Measurements from ENCODE around the gene HAUS7. TPM values are rescaled to one million over a fixed set of nuclear protein-coding genes. Genes with fewer than 3 reads are reported as not detected.

HAUS7 gene
- total RNA-seq: 6.9 and 12.3 TPM in 2 replicates

DNA sequence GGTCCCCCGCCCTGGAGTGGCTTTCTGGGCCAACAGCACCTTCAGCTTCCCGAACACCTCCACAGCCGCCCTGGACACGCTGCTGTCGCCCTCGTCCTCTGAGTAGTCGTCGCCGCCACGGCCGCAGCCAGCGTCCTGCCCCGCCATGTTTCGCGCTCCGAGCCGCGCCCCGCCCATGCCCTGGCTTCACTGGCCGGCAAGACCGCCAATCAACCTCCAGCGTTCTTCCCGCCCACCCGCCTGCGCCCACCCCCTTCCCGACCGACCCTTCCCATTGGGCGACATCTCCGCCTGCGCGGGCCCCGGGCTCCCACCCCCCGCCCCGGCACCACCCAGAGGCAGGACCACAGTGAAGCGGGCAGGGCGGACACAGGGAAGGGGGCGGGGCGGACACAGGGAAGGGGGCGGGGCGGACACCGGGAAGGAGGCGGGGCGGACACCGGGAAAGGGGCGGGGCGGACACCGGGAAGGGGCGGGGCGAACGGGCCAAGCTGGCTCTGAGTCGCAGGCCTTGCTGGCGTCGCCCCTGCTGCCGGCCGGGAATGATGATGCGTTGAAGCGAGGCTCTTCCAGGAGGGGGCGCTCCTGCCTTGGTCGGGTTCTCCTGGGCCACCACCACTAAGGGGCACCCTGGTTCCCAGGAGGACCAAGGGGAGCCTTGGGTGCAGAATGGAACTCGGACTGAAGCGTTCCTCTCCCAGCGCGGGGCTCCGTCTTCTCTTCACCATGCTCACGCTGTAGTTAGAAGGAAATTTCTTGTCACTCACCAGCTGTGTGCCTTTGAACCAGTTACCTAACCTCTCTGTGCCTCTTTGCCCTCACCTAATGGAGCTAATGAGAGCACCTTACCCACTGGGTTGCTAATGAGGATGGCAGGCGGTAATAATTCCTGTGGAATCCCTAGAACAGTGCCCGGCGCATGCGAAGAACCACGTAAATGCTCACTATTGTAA, at the start of gene HAUS7:
HAUS7 (minus strand) TSS at position 166 of the 953 bp plus-strand sequence; CDS start at position 147, 19 bp downstream.

DNA sequence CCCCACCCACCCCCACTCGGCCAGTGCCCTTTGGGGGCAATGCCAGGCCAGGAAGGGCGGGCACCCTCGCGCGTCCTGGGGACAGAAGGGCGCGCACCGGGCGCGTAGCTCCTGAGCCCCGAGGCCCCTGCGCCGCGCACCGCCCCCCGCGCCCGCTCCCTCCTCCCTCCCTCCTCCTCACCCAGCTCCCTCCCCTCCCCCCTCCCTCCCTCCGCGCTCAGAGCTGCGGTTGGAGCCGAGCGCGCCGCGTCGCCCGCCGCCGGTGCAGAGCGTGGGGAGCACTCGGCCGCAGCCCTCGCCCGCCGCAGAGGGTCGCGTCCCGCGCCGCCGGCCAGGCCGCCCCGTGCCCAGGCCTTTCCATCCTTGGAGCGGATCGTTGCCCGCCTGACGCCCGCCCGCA, 47.0 kb upstream of the HAUS7 start, which contains the start of gene ATP2B3:
ATP2B3 (plus strand) TSS at position 220 of the 400 bp plus-strand sequence. CDS start 18,606 bp downstream, outside the sequence.

DNA sequence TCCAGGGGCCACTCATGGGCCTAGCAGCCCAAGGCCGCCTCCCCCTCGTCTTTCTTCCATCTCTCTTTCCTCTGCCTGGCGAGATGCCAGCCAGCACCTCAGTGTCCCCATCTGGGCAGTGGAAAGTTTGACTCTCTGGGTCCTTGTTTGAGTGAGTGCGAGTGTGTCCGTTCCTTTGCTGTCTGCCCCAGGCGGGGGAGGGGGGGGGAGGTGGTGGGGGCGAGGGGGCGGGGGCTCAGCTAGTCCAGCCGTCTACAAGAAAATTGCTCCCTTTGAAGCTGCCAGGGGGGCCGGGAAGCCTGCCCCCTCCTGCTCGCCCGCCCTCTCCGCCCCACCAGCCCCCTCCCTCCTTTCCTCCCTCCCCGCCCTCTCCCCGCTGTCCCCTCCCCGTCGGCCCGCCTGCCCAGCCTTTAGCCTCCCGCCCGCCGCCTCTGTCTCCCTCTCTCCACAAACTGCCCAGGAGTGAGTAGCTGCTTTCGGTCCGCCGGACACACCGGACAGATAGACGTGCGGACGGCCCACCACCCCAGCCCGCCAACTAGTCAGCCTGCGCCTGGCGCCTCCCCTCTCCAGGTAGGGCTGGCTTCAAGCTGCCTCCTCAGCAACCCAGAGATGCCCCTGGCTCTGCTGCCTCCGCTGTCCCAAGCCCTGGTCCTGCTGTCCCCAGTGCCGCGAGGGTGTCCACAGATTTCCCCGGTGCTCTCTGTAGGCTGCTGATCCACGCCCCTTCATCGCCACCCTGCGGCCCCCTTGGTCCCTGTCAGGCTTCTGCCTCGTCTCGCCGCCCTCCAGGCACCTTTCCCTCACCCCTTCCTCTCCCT, 24.4 kb upstream of the HAUS7 start, which contains the start of gene BGN:
BGN (plus strand) TSS at position 440 of the 821 bp plus-strand sequence. CDS start 9,652 bp downstream, outside the sequence.

DNA sequence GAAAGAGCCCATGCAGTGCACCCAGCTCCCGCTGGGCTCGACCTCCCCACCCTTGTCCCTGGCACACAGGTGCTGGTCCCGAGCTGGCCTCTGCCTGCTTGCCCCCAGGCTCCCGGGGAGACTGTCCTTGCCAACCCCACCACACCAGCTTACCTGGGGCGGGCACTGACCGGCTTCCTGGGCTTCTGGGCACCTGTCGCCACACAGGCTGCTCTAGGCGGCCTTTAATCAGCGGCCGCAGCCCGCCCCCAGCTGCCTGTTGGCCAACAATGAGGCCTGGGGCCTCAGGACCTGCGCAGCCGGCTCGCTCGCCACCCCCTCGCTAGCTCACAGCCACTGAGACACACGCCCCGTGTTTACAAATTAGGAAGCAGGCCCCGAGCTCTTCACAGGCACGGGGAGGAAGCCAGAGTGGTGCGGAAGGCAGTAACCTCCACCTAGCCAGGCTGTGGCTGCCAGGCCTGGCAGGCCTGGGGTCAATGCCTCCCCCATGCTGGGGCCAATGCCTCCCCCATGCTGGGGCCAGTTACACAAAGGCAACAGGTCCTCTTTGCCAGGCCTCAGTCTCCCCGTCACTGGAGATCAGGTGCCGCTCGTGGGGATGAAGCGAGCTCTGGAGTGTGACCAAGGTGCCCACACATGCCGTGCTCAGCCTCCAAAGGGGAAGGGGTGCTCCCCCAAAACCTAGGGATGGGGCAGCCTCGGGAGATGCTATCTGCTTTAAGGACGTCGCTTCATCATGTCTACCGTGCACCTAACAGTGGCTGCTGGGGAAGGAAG, 24.3 kb downstream of the HAUS7 start, which contains the start of gene TREX2:
TREX2 (minus strand) TSS at position 201 of the 780 bp plus-strand sequence. CDS start 626 bp downstream, outside the sequence.

DNA sequence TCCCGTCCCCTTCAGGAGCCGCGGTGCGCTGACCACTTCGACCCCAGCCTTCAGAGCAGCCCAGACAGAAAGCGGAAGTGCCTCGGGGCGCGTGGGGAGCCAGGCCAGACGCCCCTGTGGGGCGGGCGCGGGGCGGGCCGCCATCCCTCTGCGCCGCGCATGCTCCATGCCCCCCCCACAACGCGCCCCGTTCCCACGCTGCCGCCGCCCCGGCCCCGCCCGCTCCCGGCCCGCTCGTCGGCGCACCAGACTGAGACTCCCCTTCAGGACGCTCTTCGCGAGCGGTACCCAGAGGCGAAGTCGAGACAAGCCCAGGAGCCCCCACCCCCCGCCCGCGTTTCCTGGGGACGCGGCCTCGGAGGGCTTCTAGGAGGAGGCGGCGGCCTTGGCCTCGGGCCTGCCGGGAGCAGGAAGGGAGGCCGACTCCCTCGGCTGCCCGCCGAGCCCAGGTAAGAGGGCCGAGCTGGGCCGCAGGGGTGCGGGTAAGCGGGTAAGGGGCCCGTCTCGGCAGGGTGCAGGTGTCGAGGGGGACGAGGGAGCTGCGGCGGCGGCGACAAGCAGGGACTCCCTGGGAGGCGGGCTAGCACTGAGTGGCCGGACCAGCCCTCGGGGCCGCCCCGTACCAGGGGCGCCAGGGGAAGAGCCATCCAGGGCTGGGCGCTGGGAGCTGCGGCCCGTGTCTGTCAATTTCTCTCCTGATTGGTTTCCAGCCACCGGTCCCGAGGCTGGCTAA, 59.0 kb downstream of the HAUS7 start, which contains the start of gene ZFP92:
ZFP92 (plus strand) TSS at position 218 of the 733 bp plus-strand sequence. CDS start 6,851 bp downstream, outside the sequence.

GRCh38 chrX:153401133-153401764, 69.1 kb downstream of the HAUS7 start, which contains the start of gene PNMA6E:
TSS of gene PNMA6E (minus strand) at chrX:153401350. CDS start at chrX:153398849, 2,501 bp downstream.

Other genes starting within 250 kb of the HAUS7 start
- not detected in 2 replicates for gene PNMA6F, start 148.8 kb downstream of the HAUS7 start, total RNA-seq
- gene ZNF275, start 136.4 kb downstream of the HAUS7 start, total RNA-seq: 3.9 and 4.4 TPM in 2 replicates
- not detected in 2 replicates for gene PNMA6E, start 69.2 kb downstream of the HAUS7 start, total RNA-seq
- under 0.01 TPM in 2 replicates for gene ZFP92, start 59.1 kb downstream of the HAUS7 start, total RNA-seq
- 1.3 and 2.0 TPM in 2 replicates for gene TREX2, start 24.5 kb downstream of the HAUS7 start, total RNA-seq
- 2.4 and 5.3 TPM in 2 replicates for gene BGN, start 24.4 kb upstream of the HAUS7 start, total RNA-seq
- not detected in 2 replicates for gene ATP2B3, start 47.1 kb upstream of the HAUS7 start, total RNA-seq
- 20.7 and 31.1 TPM in 2 replicates for gene CCNQ, start 128.6 kb upstream of the HAUS7 start, total RNA-seq
- gene DUSP9, start 176.6 kb upstream of the HAUS7 start, total RNA-seq: not detected in 2 replicates
- 0.17 and 0.32 TPM in 2 replicates for gene PNCK, start 203.2 kb upstream of the HAUS7 start, total RNA-seq
- 7.8 and 11.5 TPM in 2 replicates for gene SLC6A8, start 217.3 kb upstream of the HAUS7 start, total RNA-seq